Activated CD4-positive, alpha-beta T cell treated with anti-CD3 and anti-CD28 coated beads, Interleukin-2, amount 10 ng/mL, durations not matched to agents 7 days and 5 days (primary cell): ENCODE measurements around the gene TMEM135. TPM values are rescaled to one million over a fixed set of nuclear protein-coding genes. Genes with fewer than 3 reads are reported as not detected.

Source experiments
- CTCF ChIA-PET: fragments of 350-600 bp; sonication (Branson Sonifier 250); formaldehyde crosslinking; loops from one replicate; lab custom pipeline; 2021; ENCODE audit warnings: antibody characterized with exemption; lab: Charles Lee
- POLR2A ChIA-PET: fragments of 350-600 bp; sonication (Branson Sonifier 250); formaldehyde crosslinking; loops from one replicate; lab custom pipeline; 2021; ENCODE audit warnings: antibody characterized with exemption; lab: Charles Lee
- DNase-seq: peaks from one replicate; pipeline ENCODE4 v3.0.0-alpha.2; 2020
- H3K27ac Mint-ChIP-seq: one replicate; pipeline ENCODE4 v1.8.0; 2021; ENCODE audit warnings: mild to moderate bottlenecking, moderate library complexity, mixed read lengths
- H3K27me3 Mint-ChIP-seq: one replicate; pipeline ENCODE4 v1.8.0; 2021; ENCODE audit warnings: mixed read lengths
- H3K36me3 Mint-ChIP-seq: one replicate; pipeline ENCODE4 v1.8.0; 2021; ENCODE audit warnings: low read depth, mixed read lengths
- H3K4me1 Mint-ChIP-seq: one replicate; pipeline ENCODE4 v1.8.0; 2021; ENCODE audit warnings: mixed read lengths
- H3K4me3 Mint-ChIP-seq: one replicate; pipeline ENCODE4 v1.8.0; 2021; ENCODE audit warnings: mild to moderate bottlenecking, moderate library complexity, mixed read lengths
- H3K9me3 Mint-ChIP-seq: one replicate; pipeline ENCODE4 v1.8.0; 2021; ENCODE audit warnings: mixed read lengths
- total RNA-seq, 2 experiments: library from RNA; stranded (reverse); gene quantifications; one replicate each; pipeline ENCODE4 v1.2.3, GENCODE V29; 2021

TMEM135 gene
- total RNA-seq, 2 experiments from 2014 or later: 32.9 to 33.1 TPM

DNA sequence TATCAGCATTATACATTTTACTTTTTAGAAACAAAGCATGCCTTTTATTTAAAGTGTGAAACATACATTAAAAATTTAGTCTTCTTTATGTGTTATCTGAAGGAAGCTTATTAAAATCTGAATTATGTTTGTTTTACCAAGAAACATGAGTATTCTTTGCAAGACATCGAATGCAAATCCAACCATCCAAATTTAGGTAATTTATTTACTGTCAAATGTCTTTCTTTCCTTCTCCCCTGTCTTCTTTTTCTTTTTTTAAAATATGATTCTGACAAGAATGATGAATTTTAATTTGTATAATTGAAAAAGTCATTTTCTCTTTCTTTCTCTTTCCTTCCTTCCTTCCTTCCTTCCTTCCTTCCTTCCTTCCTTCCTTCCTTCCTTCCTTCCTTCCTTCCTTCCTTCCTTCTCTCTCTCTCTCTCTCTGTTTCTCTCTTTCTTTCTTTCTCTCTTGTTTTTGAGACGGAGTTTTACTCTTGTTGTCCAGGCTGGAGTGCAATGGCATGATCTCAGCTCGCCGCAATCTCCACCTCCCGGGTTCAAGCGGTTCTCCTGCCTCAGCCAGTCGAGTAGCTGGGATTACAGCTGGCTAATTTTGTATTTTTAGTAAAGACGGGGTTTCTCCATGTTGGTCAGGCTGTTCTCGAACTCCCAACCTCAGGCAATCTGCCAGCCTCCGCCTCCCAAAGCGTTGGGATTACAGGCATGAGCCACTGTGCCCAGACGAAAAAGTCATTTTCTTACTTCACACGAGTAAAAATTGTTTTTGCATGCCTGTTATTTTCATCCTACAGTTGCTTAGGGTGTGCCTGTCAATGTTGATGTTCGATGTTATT is 157.5 kb downstream of the TMEM135 start:
- ChIA-PET POLR2A (no interaction called here), CTCF (no interaction called here)
- Mint-ChIP-seq H3K27ac (no peak overlapping the region), H3K27me3 (no peaks in the 10 kb centered on the region), H3K9me3 (no peaks in the 10 kb centered on the region), H3K36me3 (peaks cover 2% of the 10 kb centered on the region), H3K4me3 (no peak overlapping the region), H3K4me1 (no peaks in the 10 kb centered on the region)
- DNase-seq: no peak

GRCh38 chr11:87198266-87198881 is 160.6 kb downstream of the TMEM135 start:
- Mint-ChIP-seq H3K9me3 (no peaks in the 10 kb centered on the region), H3K4me3 (no peak overlapping the region), H3K4me1 (no peaks in the 10 kb centered on the region), H3K27ac (no peak overlapping the region), H3K27me3 (no peaks in the 10 kb centered on the region), H3K36me3 (peaks cover 2% of the 10 kb centered on the region)
- ChIA-PET POLR2A (no interaction called here), CTCF (no interaction called here)
- DNase-seq: no peak

- POLR2A ChIA-PET: no interaction called here
- no peaks in the 10 kb centered on the region for H3K4me1 Mint-ChIP-seq
- H3K27ac Mint-ChIP-seq: no peak overlapping the region
- no peak for DNase-seq
- CTCF ChIA-PET: no interaction called here
- no peaks in the 10 kb centered on the region for H3K27me3 Mint-ChIP-seq
- H3K9me3 Mint-ChIP-seq: no peaks in the 10 kb centered on the region
- no peak overlapping the region for H3K4me3 Mint-ChIP-seq
- H3K36me3 Mint-ChIP-seq: no peaks in the 10 kb centered on the region
These were observed 163.6 kb downstream of the TMEM135 start for GRCh38 chr11:87201376-87201775.

DNA sequence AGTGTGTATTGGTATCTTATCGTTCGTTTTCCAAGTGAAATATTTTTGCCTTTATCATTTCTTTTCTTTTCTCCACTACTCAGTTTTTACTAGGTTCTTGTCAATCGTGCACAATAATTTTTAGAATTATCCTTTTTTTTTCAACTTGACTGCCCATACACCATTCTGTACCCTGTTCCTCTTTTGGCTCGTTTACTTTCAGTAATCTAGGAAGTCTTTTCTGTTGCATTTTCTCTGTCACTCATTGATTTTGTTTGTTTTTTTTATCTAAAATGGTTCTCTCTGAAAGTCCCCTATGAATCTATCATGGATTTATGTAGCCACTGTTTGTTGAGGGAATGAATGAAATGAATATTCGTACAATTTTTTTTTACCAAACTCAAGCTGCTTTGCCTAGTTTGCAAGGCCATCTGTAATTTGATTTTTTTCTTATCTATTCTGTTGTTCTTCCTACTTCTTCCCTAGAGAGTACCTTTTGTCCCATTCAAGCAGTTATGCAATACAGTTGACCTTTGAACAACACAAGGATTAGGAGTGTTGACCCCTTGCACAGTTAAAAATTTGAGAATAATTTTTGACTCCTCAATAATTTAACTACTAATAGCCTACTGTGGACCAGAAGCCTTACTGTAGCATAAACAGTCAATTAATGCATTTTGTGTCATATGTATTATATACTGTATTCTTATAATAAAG is 166.3 kb downstream of the TMEM135 start:
- H3K4me1 Mint-ChIP-seq: no peaks in the 10 kb centered on the region
- no peak overlapping the region for H3K4me3 Mint-ChIP-seq
- no peaks in the 10 kb centered on the region for H3K27me3 Mint-ChIP-seq
- CTCF ChIA-PET: no interaction called here
- POLR2A ChIA-PET: no interaction called here
- peaks cover 2% of the 10 kb centered on the region for H3K9me3 Mint-ChIP-seq
- DNase-seq: no peak
- no peak overlapping the region for H3K27ac Mint-ChIP-seq
- peaks cover 2% of the 10 kb centered on the region for H3K36me3 Mint-ChIP-seq

- H3K9me3 Mint-ChIP-seq: peaks cover 6% of the 10 kb centered on the region
- peaks cover 8% of the 10 kb centered on the region for H3K36me3 Mint-ChIP-seq
- ChIA-PET CTCF (no interaction called here), POLR2A (interaction anchor here (0.6 kb wide), 1 partner anchor 175 kb away, joined by 3 read pairs; the partner anchor contains the start of gene TMEM135)
- H3K27ac Mint-ChIP-seq: no peak overlapping the region
- no peak for DNase-seq
- no peak overlapping the region for H3K4me3 Mint-ChIP-seq
- peaks cover 9% of the 10 kb centered on the region for H3K4me1 Mint-ChIP-seq
- H3K27me3 Mint-ChIP-seq: no peaks in the 10 kb centered on the region
These were observed 175.2 kb downstream of the TMEM135 start for GRCh38 chr11:87212891-87213290.

DNA sequence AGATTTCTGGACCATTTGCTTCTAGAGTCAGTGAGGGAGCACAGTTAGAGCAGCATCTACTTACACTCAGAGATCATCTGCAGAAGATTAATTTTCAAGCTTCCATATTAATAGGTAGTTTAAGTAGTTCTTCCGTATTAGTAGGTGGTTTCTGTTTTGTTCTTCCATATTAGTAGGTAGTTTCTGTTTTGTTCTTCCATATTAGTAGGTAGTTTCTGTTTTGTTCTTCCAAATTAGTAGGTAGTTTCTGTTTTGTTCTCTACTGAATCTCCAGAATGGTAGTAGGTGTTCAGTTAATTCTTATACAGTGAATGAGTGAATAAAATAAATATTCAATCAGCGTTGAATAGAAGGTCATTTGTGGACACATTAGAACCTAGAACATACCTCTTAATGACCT is 175.7 kb downstream of the TMEM135 start:
- ChIA-PET CTCF (no interaction called here), POLR2A (interaction anchor here (0.6 kb wide), 1 partner anchor 176 kb away, joined by 3 read pairs; the partner anchor contains the start of gene TMEM135)
- Mint-ChIP-seq H3K36me3 (peaks cover 8% of the 10 kb centered on the region), H3K4me1 (peaks cover 9% of the 10 kb centered on the region), H3K27ac (no peak overlapping the region), H3K4me3 (no peak overlapping the region), H3K9me3 (peaks cover 8% of the 10 kb centered on the region), H3K27me3 (no peaks in the 10 kb centered on the region)
- no peak for DNase-seq

DNA sequence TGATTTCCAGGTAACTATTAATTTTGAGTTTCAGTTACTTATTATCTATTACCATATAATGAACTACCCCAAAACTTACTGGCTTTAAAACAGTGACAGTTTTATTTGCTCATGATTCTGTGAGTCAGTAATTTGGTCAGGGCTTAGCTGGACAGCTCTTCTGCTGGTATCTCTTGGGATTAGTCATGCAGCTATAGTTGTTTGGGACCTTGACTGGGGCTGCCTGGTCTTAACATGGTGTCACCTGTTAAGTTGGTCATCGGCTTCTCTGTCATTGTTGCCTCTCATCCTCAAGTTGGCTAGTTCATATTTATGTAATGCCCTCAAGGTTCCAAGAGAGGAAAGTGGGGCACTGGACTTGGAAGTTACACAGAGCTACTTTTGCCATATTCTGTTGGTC is 177.5 kb downstream of the TMEM135 start:
- CTCF ChIA-PET: no interaction called here
- Mint-ChIP-seq H3K36me3 (peaks cover 3% of the 10 kb centered on the region), H3K9me3 (peaks cover 6% of the 10 kb centered on the region), H3K27me3 (no peaks in the 10 kb centered on the region), H3K4me3 (no peak overlapping the region), H3K4me1 (peaks cover 9% of the 10 kb centered on the region), H3K27ac (no peak overlapping the region)
- DNase-seq: no peak
- POLR2A ChIA-PET: no interaction called here

DNA sequence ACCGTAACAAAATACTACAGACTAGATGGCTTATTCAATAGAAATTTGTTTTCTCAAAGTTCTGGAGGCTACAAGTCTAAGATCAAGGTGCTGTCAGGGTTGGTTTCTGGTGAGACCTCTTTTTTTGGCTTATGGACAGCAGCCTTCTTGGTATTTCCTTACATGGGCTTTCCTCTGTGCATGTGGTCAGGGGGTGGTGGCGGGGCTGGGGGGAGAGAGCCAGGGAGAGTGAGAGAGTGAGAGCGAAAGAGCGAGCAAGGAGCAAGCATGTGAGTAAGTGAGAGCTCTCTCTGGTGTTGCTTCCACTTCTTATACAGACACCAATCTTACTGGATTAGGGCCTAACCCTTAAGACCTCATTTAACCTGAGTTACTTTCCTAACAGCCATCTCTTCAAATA is 181.5 kb downstream of the TMEM135 start:
- Mint-ChIP-seq H3K9me3 (peaks cover 6% of the 10 kb centered on the region), H3K36me3 (peaks cover 3% of the 10 kb centered on the region)
- POLR2A ChIA-PET: no interaction called here

GRCh38 chr11:87223816-87224215 is 186.1 kb downstream of the TMEM135 start:
- Mint-ChIP-seq H3K36me3 (no peaks in the 10 kb centered on the region), H3K27me3 (no peaks in the 10 kb centered on the region), H3K27ac (no peak overlapping the region), H3K4me3 (no peak overlapping the region), H3K4me1 (no peaks in the 10 kb centered on the region), H3K9me3 (no peaks in the 10 kb centered on the region)
- CTCF ChIA-PET: no interaction called here
- no peak for DNase-seq
- POLR2A ChIA-PET: no interaction called here

More for the DNA sequence above, 181.5 kb downstream of the TMEM135 start:
- Mint-ChIP-seq H3K4me3 (no peak overlapping the region), H3K27me3 (no peaks in the 10 kb centered on the region), H3K4me1 (no peaks in the 10 kb centered on the region), H3K27ac (no peak overlapping the region)
- DNase-seq: no peak
- CTCF ChIA-PET: no interaction called here

GRCh38 chr11:87224486-87224885 is 186.8 kb downstream of the TMEM135 start:
- POLR2A ChIA-PET: no interaction called here
- no peak for DNase-seq
- CTCF ChIA-PET: no interaction called here
- Mint-ChIP-seq H3K4me3 (no peak overlapping the region), H3K4me1 (no peaks in the 10 kb centered on the region), H3K27ac (no peak overlapping the region), H3K36me3 (no peaks in the 10 kb centered on the region), H3K9me3 (no peaks in the 10 kb centered on the region), H3K27me3 (no peaks in the 10 kb centered on the region)

DNA sequence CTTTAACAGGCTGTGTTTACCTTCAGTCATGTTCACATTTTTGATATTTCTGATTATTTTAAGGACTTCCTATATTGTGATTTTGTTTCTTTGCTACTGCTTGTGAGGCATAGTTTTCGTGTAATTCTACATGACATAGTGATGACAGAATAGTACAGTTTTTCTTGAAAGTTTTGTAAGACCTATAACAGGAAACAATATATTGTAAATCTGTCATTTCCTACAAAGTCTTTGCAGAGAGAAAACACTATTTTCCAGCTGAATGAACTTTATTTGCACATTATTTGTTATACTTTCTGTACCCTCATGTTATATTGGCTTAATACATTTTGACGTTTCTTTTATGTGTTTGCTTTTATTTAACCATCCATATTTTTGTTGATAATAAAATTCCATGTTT is 191.1 kb downstream of the TMEM135 start:
- POLR2A ChIA-PET: no interaction called here

GRCh38 chr11:87230995-87231394 is 193.3 kb downstream of the TMEM135 start:
- ChIA-PET CTCF (no interaction called here), POLR2A (no interaction called here)
- Mint-ChIP-seq H3K4me1 (no peaks in the 10 kb centered on the region), H3K4me3 (no peak overlapping the region), H3K27me3 (no peaks in the 10 kb centered on the region), H3K27ac (no peak overlapping the region), H3K36me3 (peaks cover 8% of the 10 kb centered on the region), H3K9me3 (peaks cover 16% of the 10 kb centered on the region)
- DNase-seq: no peak

More for the DNA sequence above, 191.1 kb downstream of the TMEM135 start:
- no peak overlapping the region for H3K4me3 Mint-ChIP-seq
- peaks cover 8% of the 10 kb centered on the region for H3K36me3 Mint-ChIP-seq
- DNase-seq: no peak
- H3K4me1 Mint-ChIP-seq: no peaks in the 10 kb centered on the region
- peaks cover 14% of the 10 kb centered on the region for H3K9me3 Mint-ChIP-seq
- CTCF ChIA-PET: no interaction called here
- H3K27me3 Mint-ChIP-seq: no peaks in the 10 kb centered on the region
- no peak overlapping the region for H3K27ac Mint-ChIP-seq

DNA sequence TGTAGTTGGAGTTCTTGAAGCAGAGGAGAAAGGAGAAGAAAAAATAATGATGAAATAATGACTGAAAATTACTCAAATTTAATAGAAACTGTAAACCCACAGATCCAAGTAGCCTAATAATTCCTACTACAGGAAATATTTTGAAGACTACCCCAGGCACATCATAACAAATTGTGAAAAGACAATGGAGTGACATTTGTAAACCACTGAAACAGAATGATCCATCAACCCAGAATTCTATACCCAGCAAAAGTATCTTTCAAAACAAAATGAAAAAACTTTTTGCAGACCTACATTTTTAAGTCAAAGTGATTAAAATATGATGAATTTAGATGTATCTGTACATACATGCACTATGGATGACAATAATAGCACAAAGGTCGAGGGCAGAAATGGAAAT is 194.6 kb downstream of the TMEM135 start:
- H3K4me3 Mint-ChIP-seq: no peak overlapping the region
- no peaks in the 10 kb centered on the region for H3K27me3 Mint-ChIP-seq
- H3K27ac Mint-ChIP-seq: no peak overlapping the region
- ChIA-PET POLR2A (no interaction called here), CTCF (no interaction called here)
- no peaks in the 10 kb centered on the region for H3K4me1 Mint-ChIP-seq
- peaks cover 16% of the 10 kb centered on the region for H3K9me3 Mint-ChIP-seq
- peaks cover 8% of the 10 kb centered on the region for H3K36me3 Mint-ChIP-seq
- DNase-seq: no peak
